HepG2 (cell line): ENCODE results near the gene MKNK1. TPM values are rescaled to one million over a fixed set of nuclear protein-coding genes. Genes with fewer than 3 reads are reported as not detected.

Source experiments
- BHLHE40 ChIP-seq: IDR thresholded peaks from 2 replicates; pipeline ENCODE4 v1.6.1; 2011; ENCODE audit warnings: low read length, improper control_type of control experiment
- MBD4 ChIP-seq: IDR thresholded peaks from 2 replicates; pipeline ENCODE4 v1.6.1; 2012; ENCODE audit warnings: low read length, inconsistent platforms, borderline replicate concordance
- TCF7 ChIP-seq: sonication (generic); IDR thresholded peaks from 2 replicates; pipeline ENCODE4 v1.6.1; 2016; ENCODE audit warnings: antibody characterized with exemption, low read depth
- ZBTB38 ChIP-seq: sonication (generic); formaldehyde crosslinking; IDR thresholded peaks from 2 replicates; pipeline ENCODE4 v1.5.1; 2020; ENCODE audit warnings: mild to moderate bottlenecking, missing genetic modification reagents
- ZNF333 ChIP-seq: sonication (generic); formaldehyde crosslinking; IDR thresholded peaks from 2 replicates; pipeline ENCODE4 v1.4.0; 2020; ENCODE audit warnings: mild to moderate bottlenecking, missing genetic modification reagents, borderline replicate concordance
- ZNF552 ChIP-seq: sonication (generic); formaldehyde crosslinking; IDR thresholded peaks from 2 replicates; pipeline ENCODE4 v1.9.0; 2022; ENCODE audit warnings: missing genetic modification reagents, mild to moderate bottlenecking, borderline replicate concordance
- ZNF850 ChIP-seq: sonication (generic); formaldehyde crosslinking; conservative IDR thresholded peaks from 2 replicates; pipeline ENCODE4 v1.9.0; 2021; ENCODE audit warnings: mild to moderate bottlenecking, missing genetic modification reagents
- ZNF883 ChIP-seq: sonication (generic); formaldehyde crosslinking; IDR thresholded peaks from 2 replicates; pipeline ENCODE4 v1.5.1; 2020; ENCODE audit warnings: mild to moderate bottlenecking, missing genetic modification reagents; ENCODE audit errors: not compliant biosample characterization
- polyA plus RNA-seq, 8 experiments: library from polyadenylated mRNA; depleted of rRNA in 3 of 8; stranded (reverse) in 7 of 8; unstranded in 1 of 8; fragments of >200 nt; fragmentation: Illumina TruSeq in 4 of 8; extraction: Trizol in 4 of 8; gene quantifications; 2 replicates each; pipeline versions ENCODE4 v1.2.1 to v1.2.3, GENCODE V29; 2011 to 2016; ENCODE audit warnings: low read depth in 4 of 8, missing spikeins in 1 of 8, mixed read lengths in 1 of 8; ENCODE audit not compliant: insufficient read depth in 1 of 8
- total RNA-seq, 5 experiments: library from RNA; depleted of rRNA; stranded (reverse); fragments of >200 nt; fragmentation: Illumina TruSeq; extraction: Trizol; gene quantifications; 2 replicates each; pipeline ENCODE4 v1.2.3, GENCODE V29; 2016; ENCODE audit warnings: low read depth in 1 of 5
- TF ChIP-seq, protein P1 (sequence below): sonication (generic); formaldehyde crosslinking; IDR thresholded peaks from 2 replicates; pipeline ENCODE4 v1.4.0; 2020; ENCODE audit warnings: missing genetic modification reagents
- TF ChIP-seq, protein P2 (sequence below): sonication (generic); formaldehyde crosslinking; IDR thresholded peaks from 2 replicates; pipeline ENCODE4 v1.4.0; 2020; ENCODE audit warnings: missing genetic modification reagents
- TF ChIP-seq, protein P3 (sequence below): sonication (generic); formaldehyde crosslinking; IDR thresholded peaks from 2 replicates; pipeline ENCODE4 v1.4.0; 2020; ENCODE audit warnings: missing genetic modification reagents
- TF ChIP-seq, protein P4 (sequence below), 2 experiments: sonication (generic) in 1 of 2; formaldehyde crosslinking in 1 of 2; IDR thresholded peaks; 2 replicates each; pipeline versions ENCODE4 v1.4.0 to v1.6.1; 2018 to 2020; ENCODE audit warnings: missing genetic modification reagents in 2 of 2, borderline replicate concordance in 1 of 2, low read depth in 1 of 2, mild to moderate bottlenecking in 1 of 2, missing biosample characterization in 1 of 2
- TF ChIP-seq, protein P5 (sequence below): sonication (generic); formaldehyde crosslinking; IDR thresholded peaks from 2 replicates; pipeline ENCODE4 v1.4.0; 2020; ENCODE audit warnings: mild to moderate bottlenecking, missing genetic modification reagents

Gene MKNK1
- total and polyA plus RNA-seq, 2 of the 13 experiments (the other 11 are each of a cell fraction or from before 2014, with no cell fraction given) = 18.5 to 24.1 TPM

DNA sequence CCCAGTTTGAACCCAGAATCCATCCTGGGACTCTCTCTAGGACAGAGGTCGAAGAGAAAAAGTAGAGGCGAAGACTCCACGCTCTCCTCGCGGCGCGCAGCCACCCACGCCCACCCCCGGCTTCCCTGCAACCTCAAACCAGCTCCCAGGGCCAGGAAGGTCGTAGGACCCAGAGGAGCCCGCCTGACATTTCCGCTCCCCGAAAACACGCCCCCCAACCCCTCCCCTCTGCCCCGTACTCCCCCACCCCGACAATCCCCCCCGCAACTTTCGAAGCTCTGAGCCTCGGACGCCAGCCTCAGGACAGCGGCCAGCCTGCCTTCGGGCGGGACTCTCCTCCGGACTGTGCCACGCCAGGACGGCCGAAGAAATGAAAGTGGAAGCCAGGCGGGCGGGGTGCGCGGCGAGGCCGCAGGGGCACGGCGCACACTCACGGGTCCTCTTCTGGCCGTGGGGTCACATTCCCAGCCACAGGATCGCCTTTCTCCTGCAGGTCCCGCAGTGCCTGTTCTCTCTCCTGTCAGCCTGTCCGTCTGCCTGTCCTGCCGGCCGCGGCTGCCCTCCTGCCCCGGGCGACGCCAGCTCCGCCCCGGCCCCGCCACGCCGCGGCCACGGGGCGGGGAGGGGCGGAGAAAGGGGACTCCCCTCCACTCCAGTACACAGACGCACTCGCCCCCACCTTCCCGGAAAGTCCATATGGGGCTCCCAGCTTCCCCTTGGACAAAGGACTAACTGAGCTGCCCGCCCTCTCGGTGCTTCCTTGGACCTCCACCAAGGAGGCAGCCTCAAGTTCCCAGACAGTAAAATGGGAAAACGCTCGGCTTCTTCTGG lies 12.4 kb upstream of the MKNK1 start, which contains the start of gene MOB3C (continued):
- TF ChIP-seq, protein P1, sequence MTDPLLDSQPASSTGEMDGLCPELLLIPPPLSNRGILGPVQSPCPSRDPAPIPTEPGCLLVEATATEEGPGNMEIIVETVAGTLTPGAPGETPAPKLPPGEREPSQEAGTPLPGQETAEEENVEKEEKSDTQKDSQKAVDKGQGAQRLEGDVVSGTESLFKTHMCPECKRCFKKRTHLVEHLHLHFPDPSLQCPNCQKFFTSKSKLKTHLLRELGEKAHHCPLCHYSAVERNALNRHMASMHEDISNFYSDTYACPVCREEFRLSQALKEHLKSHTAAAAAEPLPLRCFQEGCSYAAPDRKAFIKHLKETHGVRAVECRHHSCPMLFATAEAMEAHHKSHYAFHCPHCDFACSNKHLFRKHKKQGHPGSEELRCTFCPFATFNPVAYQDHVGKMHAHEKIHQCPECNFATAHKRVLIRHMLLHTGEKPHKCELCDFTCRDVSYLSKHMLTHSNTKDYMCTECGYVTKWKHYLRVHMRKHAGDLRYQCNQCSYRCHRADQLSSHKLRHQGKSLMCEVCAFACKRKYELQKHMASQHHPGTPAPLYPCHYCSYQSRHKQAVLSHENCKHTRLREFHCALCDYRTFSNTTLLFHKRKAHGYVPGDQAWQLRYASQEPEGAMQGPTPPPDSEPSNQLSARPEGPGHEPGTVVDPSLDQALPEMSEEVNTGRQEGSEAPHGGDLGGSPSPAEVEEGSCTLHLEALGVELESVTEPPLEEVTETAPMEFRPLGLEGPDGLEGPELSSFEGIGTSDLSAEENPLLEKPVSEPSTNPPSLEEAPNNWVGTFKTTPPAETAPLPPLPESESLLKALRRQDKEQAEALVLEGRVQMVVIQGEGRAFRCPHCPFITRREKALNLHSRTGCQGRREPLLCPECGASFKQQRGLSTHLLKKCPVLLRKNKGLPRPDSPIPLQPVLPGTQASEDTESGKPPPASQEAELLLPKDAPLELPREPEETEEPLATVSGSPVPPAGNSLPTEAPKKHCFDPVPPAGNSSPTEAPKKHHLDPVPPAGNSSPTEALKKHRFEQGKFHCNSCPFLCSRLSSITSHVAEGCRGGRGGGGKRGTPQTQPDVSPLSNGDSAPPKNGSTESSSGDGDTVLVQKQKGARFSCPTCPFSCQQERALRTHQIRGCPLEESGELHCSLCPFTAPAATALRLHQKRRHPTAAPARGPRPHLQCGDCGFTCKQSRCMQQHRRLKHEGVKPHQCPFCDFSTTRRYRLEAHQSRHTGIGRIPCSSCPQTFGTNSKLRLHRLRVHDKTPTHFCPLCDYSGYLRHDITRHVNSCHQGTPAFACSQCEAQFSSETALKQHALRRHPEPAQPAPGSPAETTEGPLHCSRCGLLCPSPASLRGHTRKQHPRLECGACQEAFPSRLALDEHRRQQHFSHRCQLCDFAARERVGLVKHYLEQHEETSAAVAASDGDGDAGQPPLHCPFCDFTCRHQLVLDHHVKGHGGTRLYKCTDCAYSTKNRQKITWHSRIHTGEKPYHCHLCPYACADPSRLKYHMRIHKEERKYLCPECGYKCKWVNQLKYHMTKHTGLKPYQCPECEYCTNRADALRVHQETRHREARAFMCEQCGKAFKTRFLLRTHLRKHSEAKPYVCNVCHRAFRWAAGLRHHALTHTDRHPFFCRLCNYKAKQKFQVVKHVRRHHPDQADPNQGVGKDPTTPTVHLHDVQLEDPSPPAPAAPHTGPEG = no peak
- TF ChIP-seq ZNF850 (CRISPR knock-in tag) (no peak), BHLHE40 (no peak), ZNF883 (CRISPR knock-in tag) (peak; percentile 35), MBD4 (no peak), ZBTB38 (CRISPR knock-in tag) (no peak), ZNF333 (CRISPR knock-in tag) (no peak), TCF7 (no peak), ZNF552 (no peak)
- TF ChIP-seq, protein P2, sequence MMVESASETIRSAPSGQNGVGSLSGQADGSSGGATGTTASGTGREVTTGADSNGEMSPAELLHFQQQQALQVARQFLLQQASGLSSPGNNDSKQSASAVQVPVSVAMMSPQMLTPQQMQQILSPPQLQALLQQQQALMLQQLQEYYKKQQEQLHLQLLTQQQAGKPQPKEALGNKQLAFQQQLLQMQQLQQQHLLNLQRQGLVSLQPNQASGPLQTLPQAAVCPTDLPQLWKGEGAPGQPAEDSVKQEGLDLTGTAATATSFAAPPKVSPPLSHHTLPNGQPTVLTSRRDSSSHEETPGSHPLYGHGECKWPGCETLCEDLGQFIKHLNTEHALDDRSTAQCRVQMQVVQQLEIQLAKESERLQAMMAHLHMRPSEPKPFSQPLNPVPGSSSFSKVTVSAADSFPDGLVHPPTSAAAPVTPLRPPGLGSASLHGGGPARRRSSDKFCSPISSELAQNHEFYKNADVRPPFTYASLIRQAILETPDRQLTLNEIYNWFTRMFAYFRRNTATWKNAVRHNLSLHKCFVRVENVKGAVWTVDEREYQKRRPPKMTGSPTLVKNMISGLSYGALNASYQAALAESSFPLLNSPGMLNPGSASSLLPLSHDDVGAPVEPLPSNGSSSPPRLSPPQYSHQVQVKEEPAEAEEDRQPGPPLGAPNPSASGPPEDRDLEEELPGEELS (CRISPR knock-in tag) = no peak
- TF ChIP-seq, protein P3, sequence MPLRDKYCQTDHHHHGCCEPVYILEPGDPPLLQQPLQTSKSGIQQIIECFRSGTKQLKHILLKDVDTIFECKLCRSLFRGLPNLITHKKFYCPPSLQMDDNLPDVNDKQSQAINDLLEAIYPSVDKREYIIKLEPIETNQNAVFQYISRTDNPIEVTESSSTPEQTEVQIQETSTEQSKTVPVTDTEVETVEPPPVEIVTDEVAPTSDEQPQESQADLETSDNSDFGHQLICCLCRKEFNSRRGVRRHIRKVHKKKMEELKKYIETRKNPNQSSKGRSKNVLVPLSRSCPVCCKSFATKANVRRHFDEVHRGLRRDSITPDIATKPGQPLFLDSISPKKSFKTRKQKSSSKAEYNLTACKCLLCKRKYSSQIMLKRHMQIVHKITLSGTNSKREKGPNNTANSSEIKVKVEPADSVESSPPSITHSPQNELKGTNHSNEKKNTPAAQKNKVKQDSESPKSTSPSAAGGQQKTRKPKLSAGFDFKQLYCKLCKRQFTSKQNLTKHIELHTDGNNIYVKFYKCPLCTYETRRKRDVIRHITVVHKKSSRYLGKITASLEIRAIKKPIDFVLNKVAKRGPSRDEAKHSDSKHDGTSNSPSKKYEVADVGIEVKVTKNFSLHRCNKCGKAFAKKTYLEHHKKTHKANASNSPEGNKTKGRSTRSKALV (CRISPR knock-in tag) = no peak
- TF ChIP-seq, protein P4, sequence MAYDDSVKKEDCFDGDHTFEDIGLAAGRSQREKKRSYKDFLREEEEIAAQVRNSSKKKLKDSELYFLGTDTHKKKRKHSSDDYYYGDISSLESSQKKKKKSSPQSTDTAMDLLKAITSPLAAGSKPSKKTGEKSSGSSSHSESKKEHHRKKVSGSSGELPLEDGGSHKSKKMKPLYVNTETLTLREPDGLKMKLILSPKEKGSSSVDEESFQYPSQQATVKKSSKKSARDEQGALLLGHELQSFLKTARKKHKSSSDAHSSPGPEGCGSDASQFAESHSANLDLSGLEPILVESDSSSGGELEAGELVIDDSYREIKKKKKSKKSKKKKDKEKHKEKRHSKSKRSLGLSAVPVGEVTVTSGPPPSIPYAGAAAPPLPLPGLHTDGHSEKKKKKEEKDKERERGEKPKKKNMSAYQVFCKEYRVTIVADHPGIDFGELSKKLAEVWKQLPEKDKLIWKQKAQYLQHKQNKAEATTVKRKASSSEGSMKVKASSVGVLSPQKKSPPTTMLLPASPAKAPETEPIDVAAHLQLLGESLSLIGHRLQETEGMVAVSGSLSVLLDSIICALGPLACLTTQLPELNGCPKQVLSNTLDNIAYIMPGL (CRISPR knock-in tag; IDR thresholded peaks at IDR 0.05; ENCODE audit: borderline replicate concordance in 1 of 2, low read depth in 1 of 2) = no peak; a peak in 1 of 4 replicates
- TF ChIP-seq, protein P5, sequence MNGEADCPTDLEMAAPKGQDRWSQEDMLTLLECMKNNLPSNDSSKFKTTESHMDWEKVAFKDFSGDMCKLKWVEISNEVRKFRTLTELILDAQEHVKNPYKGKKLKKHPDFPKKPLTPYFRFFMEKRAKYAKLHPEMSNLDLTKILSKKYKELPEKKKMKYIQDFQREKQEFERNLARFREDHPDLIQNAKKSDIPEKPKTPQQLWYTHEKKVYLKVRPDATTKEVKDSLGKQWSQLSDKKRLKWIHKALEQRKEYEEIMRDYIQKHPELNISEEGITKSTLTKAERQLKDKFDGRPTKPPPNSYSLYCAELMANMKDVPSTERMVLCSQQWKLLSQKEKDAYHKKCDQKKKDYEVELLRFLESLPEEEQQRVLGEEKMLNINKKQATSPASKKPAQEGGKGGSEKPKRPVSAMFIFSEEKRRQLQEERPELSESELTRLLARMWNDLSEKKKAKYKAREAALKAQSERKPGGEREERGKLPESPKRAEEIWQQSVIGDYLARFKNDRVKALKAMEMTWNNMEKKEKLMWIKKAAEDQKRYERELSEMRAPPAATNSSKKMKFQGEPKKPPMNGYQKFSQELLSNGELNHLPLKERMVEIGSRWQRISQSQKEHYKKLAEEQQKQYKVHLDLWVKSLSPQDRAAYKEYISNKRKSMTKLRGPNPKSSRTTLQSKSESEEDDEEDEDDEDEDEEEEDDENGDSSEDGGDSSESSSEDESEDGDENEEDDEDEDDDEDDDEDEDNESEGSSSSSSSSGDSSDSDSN = peak; percentile 62; the same call in 1 of the 2 replicates
